ENCODE data around the gene CARMIL3.

GRCh38 chr14:24040692-24041091 lies 11.1 kb upstream of the CARMIL3 start:
- no peak for TF ChIP-seq CTCF (IDR thresholded peaks at IDR 0.05)
- TF ChIP-seq POLR2A (IDR thresholded peaks at IDR 0.05), result no peak
- TF ChIP-seq EP300 (IDR thresholded peaks at IDR 0.05), result no peak
